Esophagus muscularis mucosa (tissue), 4 donors: ENCODE results near the gene CRHBP. TPM values are rescaled to one million over a fixed set of nuclear protein-coding genes. Genes with fewer than 3 reads are reported as not detected.
"Not testable (repeated sequence)": the region's sequence is repeated elsewhere in the genome, so short reads cannot be mapped to it uniquely, and the experiment has no call there.

Experiments used
- DNase-seq: peaks from one replicate; pipeline ENCODE4 v3.0.0-alpha.2; 2017; ENCODE audit errors: extremely low spot score
- H3K27ac ChIP-seq, 4 donors: fragments of 200-600 bp; sonication (generic); replicated peaks in 1 of 4; 1 replicate in 3 of 4; 2 replicates in 1 of 4; pipeline ENCODE4 v1.5.1; 2016 to 2019; ENCODE audit warnings: mild to moderate bottlenecking in 1 of 4
- H3K27me3 ChIP-seq, 4 donors: fragments of 200-600 bp; sonication (generic); one replicate each; pipeline versions ENCODE4 v1.5.1 to v1.6.0; 2016 to 2019
- H3K36me3 ChIP-seq, 4 donors: fragments of 200-600 bp; sonication (generic); one replicate each; pipeline ENCODE4 v1.5.1; 2016 to 2019
- H3K4me1 ChIP-seq, 4 donors: fragments of 200-600 bp; sonication (generic); one replicate each; pipeline ENCODE4 v1.5.1; 2016 to 2019
- H3K4me3 ChIP-seq, 4 donors: fragments of 200-600 bp; sonication (generic); 1 replicate in 2 of 4; 2 replicates in 2 of 4; pipeline ENCODE4 v1.5.1; 2016 to 2019; ENCODE audit warnings: mild to moderate bottlenecking in 4 of 4, moderate library complexity in 1 of 4
- H3K9me3 ChIP-seq, 4 donors: fragments of 200-600 bp; sonication (generic); 1 replicate in 3 of 4; 2 replicates in 1 of 4; pipeline ENCODE4 v1.5.1; 2016 to 2019
- EP300 ChIP-seq: sonication (generic); formaldehyde crosslinking; IDR thresholded peaks from one replicate; pipeline ENCODE4 v1.6.1; 2017; ENCODE audit warnings: antibody characterized with exemption
- POLR2A ChIP-seq: fragments of 450-650 bp; IDR thresholded peaks from one replicate; pipeline ENCODE4 v1.6.1; 2017; ENCODE audit warnings: antibody characterized with exemption, moderate library complexity, mild to moderate bottlenecking, low read depth
- POLR2AphosphoS5 ChIP-seq, 2 donors: sonication (generic); formaldehyde crosslinking; IDR thresholded peaks; one replicate each; pipeline ENCODE4 v1.6.1; 2017; ENCODE audit warnings: antibody characterized with exemption in 2 of 2
- WGBS: methylation state at CpG from one replicate; pipeline ENCODE4 v1.1.5; 2018; 5-methylcytosine and 5-hydroxymethylcytosine counted together
- intact Hi-C: fragments of 100-400 bp; cut with DNase I; formaldehyde crosslinking; loops from one replicate; pipeline ENCODE4 v1.15.1; 2023
- total RNA-seq, 4 donors: library from RNA; depleted of rRNA; stranded (reverse); fragments of >200 nt; gene quantifications; one replicate each; pipeline versions ENCODE4 v1.1.0 to v1.2.1, GENCODE V29; 2016
- TF ChIP-seq, protein P1 (sequence below), 3 experiments: fragments of 200-600 bp in 2 of 3; fragments of 450-650 bp in 1 of 3; sonication (generic) in 2 of 3; IDR thresholded peaks; one replicate each; pipeline ENCODE4 v1.5.1; 2017 to 2019; ENCODE audit warnings: antibody characterized with exemption in 3 of 3, mild to moderate bottlenecking in 2 of 3, moderate library complexity in 1 of 3

Gene CRHBP
- total RNA-seq, 4 donors from 2014 or later = 0.52 to 1.8 (median 0.84) TPM; not detected in 1

GRCh38 chr5:76994337-76994736, 41.5 kb downstream of the CRHBP start:
- intact Hi-C loops = no loop called here
- no peaks in the 10 kb centered on the region for H3K27me3 ChIP-seq
- no peaks in the 10 kb centered on the region for H3K9me3 ChIP-seq
- no peak overlapping the region for H3K4me3 ChIP-seq
- no peak for DNase-seq
- no peaks in the 10 kb centered on the region for H3K36me3 ChIP-seq
- WGBS = 63% methylated on average over 6 of the region's 6 CpGs
- H3K27ac ChIP-seq = no peak overlapping the region
- no peak for TF ChIP-seq POLR2AphosphoS5 (IDR thresholded peaks at IDR 0.05)
- H3K4me1 ChIP-seq = no peaks in the 10 kb centered on the region

- H3K4me3 ChIP-seq, H3K27ac ChIP-seq, H3K27me3 ChIP-seq, intact Hi-C loops, H3K4me1 ChIP-seq, H3K9me3 ChIP-seq, DNase-seq, H3K36me3 ChIP-seq: not testable (repeated sequence)
- 90% methylated on average over 4 of the region's 4 CpGs for WGBS
These were observed 45.4 kb downstream of the CRHBP start for GRCh38 chr5:76998251-76998650.

DNA sequence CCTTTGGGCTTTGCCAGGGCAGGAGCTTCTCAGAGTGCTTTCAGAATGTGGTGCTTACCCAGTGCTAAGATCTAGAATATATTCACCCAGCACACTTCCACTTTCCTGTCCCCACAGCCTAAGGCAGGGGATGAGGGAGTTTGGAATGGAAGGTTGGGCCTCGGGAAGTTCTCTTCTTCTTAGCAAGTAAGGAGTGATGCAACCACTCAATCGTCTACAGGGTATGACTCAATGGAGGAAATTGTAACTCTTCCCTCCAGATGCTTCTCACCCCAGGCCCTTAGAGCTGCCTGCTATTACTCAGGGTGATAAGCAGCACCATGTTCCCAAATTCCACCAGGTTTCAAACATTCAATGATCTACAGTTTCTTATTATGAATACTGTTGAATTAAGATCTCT, 46.6 kb downstream of the CRHBP start:
- TF ChIP-seq EP300 (no peak), POLR2AphosphoS5 (IDR thresholded peaks at IDR 0.05) (no peak), POLR2A (no peak)
- TF ChIP-seq, protein P1, sequence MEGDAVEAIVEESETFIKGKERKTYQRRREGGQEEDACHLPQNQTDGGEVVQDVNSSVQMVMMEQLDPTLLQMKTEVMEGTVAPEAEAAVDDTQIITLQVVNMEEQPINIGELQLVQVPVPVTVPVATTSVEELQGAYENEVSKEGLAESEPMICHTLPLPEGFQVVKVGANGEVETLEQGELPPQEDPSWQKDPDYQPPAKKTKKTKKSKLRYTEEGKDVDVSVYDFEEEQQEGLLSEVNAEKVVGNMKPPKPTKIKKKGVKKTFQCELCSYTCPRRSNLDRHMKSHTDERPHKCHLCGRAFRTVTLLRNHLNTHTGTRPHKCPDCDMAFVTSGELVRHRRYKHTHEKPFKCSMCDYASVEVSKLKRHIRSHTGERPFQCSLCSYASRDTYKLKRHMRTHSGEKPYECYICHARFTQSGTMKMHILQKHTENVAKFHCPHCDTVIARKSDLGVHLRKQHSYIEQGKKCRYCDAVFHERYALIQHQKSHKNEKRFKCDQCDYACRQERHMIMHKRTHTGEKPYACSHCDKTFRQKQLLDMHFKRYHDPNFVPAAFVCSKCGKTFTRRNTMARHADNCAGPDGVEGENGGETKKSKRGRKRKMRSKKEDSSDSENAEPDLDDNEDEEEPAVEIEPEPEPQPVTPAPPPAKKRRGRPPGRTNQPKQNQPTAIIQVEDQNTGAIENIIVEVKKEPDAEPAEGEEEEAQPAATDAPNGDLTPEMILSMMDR (IDR thresholded peaks at IDR 0.05) = no peak
- H3K4me1 ChIP-seq = no peaks in the 10 kb centered on the region
- no peaks in the 10 kb centered on the region for H3K36me3 ChIP-seq
- H3K4me3 ChIP-seq = no peak overlapping the region
- H3K9me3 ChIP-seq = no peaks in the 10 kb centered on the region
- WGBS = 64% methylated on average over 2 of the region's 2 CpGs
- H3K27ac ChIP-seq = no peak overlapping the region
- no peaks in the 10 kb centered on the region for H3K27me3 ChIP-seq
- intact Hi-C loops = no loop called here
- no peak for DNase-seq

DNA sequence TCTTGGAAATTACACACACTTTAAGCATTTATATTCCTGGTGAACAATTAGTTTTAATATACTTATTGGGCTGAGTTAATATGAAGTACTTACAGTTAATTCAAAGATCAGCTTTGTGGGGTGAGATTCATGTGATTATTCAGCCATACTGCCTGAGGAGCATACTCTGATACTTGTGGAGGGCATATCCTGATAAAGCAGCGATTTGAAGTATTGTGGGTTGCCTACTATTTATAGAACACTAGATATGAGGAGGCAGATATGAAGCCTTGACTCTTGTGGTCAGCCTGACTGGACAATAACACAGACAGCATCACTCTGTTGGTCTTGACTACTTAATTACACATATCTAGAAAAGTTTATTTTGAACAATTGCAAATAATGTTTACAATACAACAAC, 50.4 kb downstream of the CRHBP start:
- TF ChIP-seq POLR2AphosphoS5 (IDR thresholded peaks at IDR 0.05) (no peak), POLR2A (no peak), EP300 (no peak)
- TF ChIP-seq, protein P1 (IDR thresholded peaks at IDR 0.05) = no peak
- H3K4me1 ChIP-seq = no peaks in the 10 kb centered on the region
- WGBS = 69% methylated on average over 1 of the region's 1 CpG
- no peaks in the 10 kb centered on the region for H3K36me3 ChIP-seq
- H3K9me3 ChIP-seq = no peaks in the 10 kb centered on the region
- intact Hi-C loops = no loop called here
- H3K4me3 ChIP-seq = no peak overlapping the region
- no peaks in the 10 kb centered on the region for H3K27me3 ChIP-seq
- H3K27ac ChIP-seq = no peak overlapping the region
- DNase-seq = no peak

- no peaks in the 10 kb centered on the region for H3K9me3 ChIP-seq
- TF ChIP-seq EP300 = no peak
- no peak for TF ChIP-seq POLR2A
- no peak for TF ChIP-seq POLR2AphosphoS5 (IDR thresholded peaks at IDR 0.05)
- TF ChIP-seq, protein P1 (IDR thresholded peaks at IDR 0.05) = no peak
- intact Hi-C loops = no loop called here
- no peaks in the 10 kb centered on the region for H3K36me3 ChIP-seq
- no peaks in the 10 kb centered on the region for H3K27me3 ChIP-seq
- H3K4me3 ChIP-seq = no peak overlapping the region
- 81% methylated on average over 2 of the region's 2 CpGs for WGBS
- no peaks in the 10 kb centered on the region for H3K4me1 ChIP-seq
- no peak overlapping the region for H3K27ac ChIP-seq
- no peak for DNase-seq
These were observed 53.3 kb downstream of the CRHBP start for GRCh38 chr5:77006124-77006523.

- Histone ChIP-seq H3K36me3 (no peaks in the 10 kb centered on the region), H3K4me1 (no peaks in the 10 kb centered on the region), H3K4me3 (no peak overlapping the region), H3K9me3 (no peaks in the 10 kb centered on the region), H3K27me3 (no peaks in the 10 kb centered on the region), H3K27ac (no peak overlapping the region)
- TF ChIP-seq POLR2AphosphoS5 (IDR thresholded peaks at IDR 0.05) = no peak
- TF ChIP-seq, protein P1 (IDR thresholded peaks at IDR 0.05) = no peak
- no peak for TF ChIP-seq POLR2A
- TF ChIP-seq EP300 = no peak
- intact Hi-C loops = no loop called here
- DNase-seq = no peak
- 49% methylated on average over 3 of the region's 3 CpGs for WGBS
These were observed 55.6 kb downstream of the CRHBP start for GRCh38 chr5:77008413-77008812.
